K562 (cell line): Measurements from ENCODE around the gene FAM81B. TPM values are rescaled to one million over a fixed set of nuclear protein-coding genes. Genes with fewer than 3 reads are reported as not detected.

Experiments used
- CREB1 ChIP-seq, 2 experiments: sonication (generic) in 1 of 2; formaldehyde crosslinking in 1 of 2; IDR thresholded peaks; 2 replicates each; pipeline versions ENCODE4 v1.6.1 to v1.8.0; 2012 to 2022; ENCODE audit warnings: inconsistent platforms in 1 of 2, mild to moderate bottlenecking in 1 of 2, missing genetic modification reagents in 1 of 2, moderate library complexity in 1 of 2
- DIDO1 ChIP-seq: fragments of 450-650 bp; IDR thresholded peaks from 2 replicates; pipeline ENCODE4 v1.6.1; 2016; ENCODE audit warnings: low read depth, missing biosample characterization, missing genetic modification characterization
- ETV1 ChIP-seq: fragments of 450-650 bp; conservative IDR thresholded peaks from 2 replicates; pipeline ENCODE4 v1.6.1; 2016; ENCODE audit warnings: missing genetic modification characterization, control low read depth, low read depth, missing compliant biosample characterization
- FOSL1 ChIP-seq: fragments of 200-800 bp; sonication (Bioruptor generic); conservative IDR thresholded peaks from 2 replicates; pipeline ENCODE4 v1.6.1; 2016; ENCODE audit warnings: missing genetic modification characterization, missing compliant biosample characterization
- HNRNPUL1 ChIP-seq: fragments of 200-400 bp; formaldehyde crosslinking; IDR thresholded peaks from 2 replicates; pipeline ENCODE4 v1.6.1; 2017; ENCODE audit warnings: low read length
- MEF2A ChIP-seq: IDR thresholded peaks from 2 replicates; pipeline ENCODE4 v1.6.1; 2011; ENCODE audit warnings: low read depth, mild to moderate bottlenecking, low read length, moderate library complexity; ENCODE audit not compliant: control insufficient read depth
- NCOR1 ChIP-seq: fragments of 450-650 bp; IDR thresholded peaks from 2 replicates; pipeline ENCODE4 v1.6.1; 2016; ENCODE audit warnings: mild to moderate bottlenecking, moderate library complexity
- POLR2AphosphoS2 ChIP-seq: IDR thresholded peaks from 2 replicates; pipeline ENCODE4 v1.6.1; 2012; ENCODE audit warnings: low read length, improper control_type of control experiment
- RFX7 ChIP-seq: fragments of 250-450 bp; sonication (Bioruptor Pico); IDR thresholded peaks from 2 replicates; pipeline ENCODE4 v1.5.1; 2021; ENCODE audit warnings: mild to moderate bottlenecking
- RHOXF2B ChIP-seq: fragments of 250-450 bp; sonication (Bioruptor Pico); conservative IDR thresholded peaks from 2 replicates; pipeline ENCODE4 v1.5.1; 2021
- SMARCA5 ChIP-seq: fragments of 450-650 bp; IDR thresholded peaks from 2 replicates; pipeline ENCODE4 v1.6.1; 2016
- SOX6 ChIP-seq: fragments of 450-650 bp; IDR thresholded peaks from 2 replicates; pipeline ENCODE4 v1.6.1; 2014; ENCODE audit warnings: mild to moderate bottlenecking
- SP2 ChIP-seq: IDR thresholded peaks from 2 replicates; pipeline ENCODE4 v1.6.1; 2011; ENCODE audit warnings: mild to moderate bottlenecking, low read depth, low read length, moderate library complexity; ENCODE audit not compliant: poor library complexity, severe bottlenecking; ENCODE audit errors: extremely low read depth
- TAL1 ChIP-seq: fragments of 450-650 bp; IDR thresholded peaks from 2 replicates; pipeline ENCODE4 v1.6.1; 2016; ENCODE audit warnings: mild to moderate bottlenecking
- ZBTB8A ChIP-seq: fragments of 450-650 bp; IDR thresholded peaks from 2 replicates; pipeline ENCODE4 v1.6.1; 2018; ENCODE audit warnings: mild to moderate bottlenecking, moderate library complexity; ENCODE audit not compliant: partially characterized antibody
- ZNF12 ChIP-seq: sonication (generic); formaldehyde crosslinking; IDR thresholded peaks from 2 replicates; pipeline ENCODE4 v1.4.0; 2020; ENCODE audit warnings: mild to moderate bottlenecking, missing genetic modification reagents
- ZNF121 ChIP-seq: sonication (generic); formaldehyde crosslinking; conservative IDR thresholded peaks from 2 replicates; pipeline ENCODE4 v1.8.0; 2022; ENCODE audit warnings: missing genetic modification reagents
- ZNF263 ChIP-seq: sonication (generic); formaldehyde crosslinking; IDR thresholded peaks from 2 replicates; pipeline ENCODE4 v1.8.0; 2022; ENCODE audit warnings: mild to moderate bottlenecking, missing genetic modification reagents, borderline replicate concordance
- polyA plus RNA-seq, 8 experiments: library from polyadenylated mRNA; depleted of rRNA in 4 of 8; stranded (reverse) in 5 of 8; unstranded in 3 of 8; fragments of >200 nt; fragmentation: Nextera tagmentation in 2 of 8; fragmentation: Illumina TruSeq in 1 of 8; extraction: Ambion mirVana in 2 of 8; extraction: Trizol in 1 of 8; gene quantifications; 2 replicates each; pipeline versions ENCODE4 v1.2.1 to v1.2.3, GENCODE V29; 2011 to 2014; ENCODE audit warnings: inconsistent platforms in 1 of 8, missing spikeins in 1 of 8
- total RNA-seq, 7 experiments: library from RNA; depleted of rRNA in 6 of 7; stranded (reverse); fragments of >200 nt in 6 of 7; fragmentation: Illumina TruSeq in 2 of 7; extraction: Trizol in 2 of 7; gene quantifications; 2 replicates each; pipeline versions ENCODE4 v1.2.1 to v1.2.3, GENCODE V29; 2011 to 2021; ENCODE audit warnings: low replicate concordance in 1 of 7
- TF ChIP-seq, protein P1 (sequence below): sonication (generic); IDR thresholded peaks from 2 replicates; pipeline ENCODE4 v1.6.1; 2016
- TF ChIP-seq, protein P2 (sequence below): fragments of 250-450 bp; sonication (Bioruptor Pico); IDR thresholded peaks from 2 replicates; pipeline ENCODE4 v1.5.0; 2021; ENCODE audit warnings: mild to moderate bottlenecking, moderate library complexity

FAM81B gene
- total and polyA plus RNA-seq, 9 of the 15 experiments (the other 6 are each of a cell fraction or from before 2014, with no cell fraction given): 0.08 to 0.64 (median 0.25) TPM; not detected in 2

GRCh38 chr5:95384485-95385213 is 6.5 kb upstream of the FAM81B start (continued):
- TF ChIP-seq SOX6 (peak; percentile 57; the same call in 1 of the 2 replicates), SP2 (no peak), ETV1 (tag) (no peak), ZNF12 (CRISPR knock-in tag) (no peak), NCOR1 (no peak), MEF2A (no peak), RFX7 (no peak), HNRNPUL1 (no peak), ZNF263 (no peak), POLR2AphosphoS2 (no peak), FOSL1 (tag) (0 out of 2 replicates have a peak, but pooled peaks have one; percentile 17), ZNF121 (CRISPR knock-in tag) (no peak), SMARCA5 (no peak), CREB1 (IDR thresholded peaks at IDR 0.05) (no peak), CREB1 (CRISPR knock-in tag; IDR thresholded peaks at IDR 0.05) (no peak), TAL1 (no peak), ZBTB8A (no peak), DIDO1 (tag) (no peak), RHOXF2B (no peak)
- TF ChIP-seq, protein P1, sequence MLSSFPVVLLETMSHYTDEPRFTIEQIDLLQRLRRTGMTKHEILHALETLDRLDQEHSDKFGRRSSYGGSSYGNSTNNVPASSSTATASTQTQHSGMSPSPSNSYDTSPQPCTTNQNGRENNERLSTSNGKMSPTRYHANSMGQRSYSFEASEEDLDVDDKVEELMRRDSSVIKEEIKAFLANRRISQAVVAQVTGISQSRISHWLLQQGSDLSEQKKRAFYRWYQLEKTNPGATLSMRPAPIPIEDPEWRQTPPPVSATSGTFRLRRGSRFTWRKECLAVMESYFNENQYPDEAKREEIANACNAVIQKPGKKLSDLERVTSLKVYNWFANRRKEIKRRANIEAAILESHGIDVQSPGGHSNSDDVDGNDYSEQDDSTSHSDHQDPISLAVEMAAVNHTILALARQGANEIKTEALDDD: peak; percentile 64
- TF ChIP-seq, protein P2, sequence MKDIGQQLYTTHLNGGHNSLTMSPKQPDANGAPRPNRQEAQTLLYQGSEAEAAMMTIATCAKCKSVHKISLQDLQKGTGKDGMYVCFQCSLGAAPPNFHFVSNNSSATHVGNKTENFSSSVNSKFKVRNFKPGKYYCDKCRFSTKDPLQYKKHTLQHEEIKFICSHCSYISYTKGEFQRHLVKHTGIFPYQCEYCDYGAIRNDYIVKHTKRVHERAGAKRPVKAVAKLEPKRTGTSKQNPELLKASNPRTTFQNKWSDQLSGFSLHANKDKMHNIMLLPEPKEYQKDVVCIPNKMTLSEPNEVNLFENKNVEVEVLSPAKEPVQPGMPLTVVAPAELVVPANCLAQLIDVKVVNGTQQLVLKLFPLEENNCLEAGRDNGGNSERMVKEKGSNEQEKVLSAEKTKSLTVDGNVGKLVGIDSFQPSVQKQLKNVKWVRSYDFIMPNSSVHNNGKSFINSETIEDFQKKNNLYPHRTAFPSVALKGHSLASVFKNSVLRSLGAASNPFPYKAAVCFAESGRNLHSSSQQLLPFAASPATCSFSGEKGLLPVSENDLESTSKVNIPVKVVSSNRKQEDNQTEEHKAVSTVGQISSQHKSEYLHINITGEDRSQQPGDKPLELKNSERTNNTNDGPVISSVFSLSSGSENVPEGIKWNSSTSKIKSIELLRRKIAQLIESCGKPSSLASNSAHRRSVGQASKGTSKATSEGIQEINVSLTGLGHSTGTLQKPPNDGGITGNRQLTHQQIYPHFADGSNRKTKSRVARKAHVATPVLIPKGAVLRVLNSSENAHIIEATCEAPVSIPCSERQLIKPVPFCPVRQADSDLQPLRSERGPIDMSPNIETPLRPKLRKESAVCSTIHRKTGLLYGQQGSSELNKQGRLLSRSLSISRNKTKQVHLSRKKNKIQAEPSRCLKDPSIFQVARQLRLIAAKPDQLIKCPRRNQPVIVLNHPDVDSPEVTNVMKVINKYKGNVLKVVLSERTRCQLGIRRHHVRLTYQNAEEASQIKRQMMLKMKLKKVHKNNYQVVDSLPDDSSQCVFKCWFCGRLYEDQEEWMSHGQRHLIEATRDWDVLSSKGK (CRISPR knock-in tag): no peak
